H9 (cell line): ENCODE results near the gene OSBPL2. TPM values are rescaled to one million over a fixed set of nuclear protein-coding genes. Genes with fewer than 3 reads are reported as not detected.

Experiments
- DNase-seq: peaks from one replicate; pipeline ENCODE4 v3.0.0-alpha.2; 2017
- H2AFZ ChIP-seq: one replicate; pipeline ENCODE4 v1.6.1; 2013; ENCODE audit warnings: mild to moderate bottlenecking, low read length, control low read depth, moderate library complexity
- H2AK5ac ChIP-seq: 2 replicates; pipeline ENCODE4 v1.6.1; 2013; ENCODE audit warnings: low read length, control low read depth, mixed read lengths; ENCODE audit not compliant: insufficient read length
- H2BK120ac ChIP-seq: one replicate; pipeline ENCODE4 v1.6.1; 2013; ENCODE audit warnings: low read depth, mild to moderate bottlenecking, low read length, control low read depth, inconsistent platforms; ENCODE audit not compliant: poor library complexity, severe bottlenecking
- H2BK12ac ChIP-seq: 2 replicates; pipeline ENCODE4 v1.6.1; 2013; ENCODE audit warnings: low read length, control low read depth, mixed read lengths, low read depth; ENCODE audit not compliant: insufficient read length
- H2BK15ac ChIP-seq: 2 replicates; pipeline ENCODE4 v1.6.1; 2013; ENCODE audit warnings: low read depth, low read length, control low read depth
- H2BK20ac ChIP-seq: one replicate; pipeline ENCODE4 v1.6.1; 2013; ENCODE audit warnings: low read depth, mild to moderate bottlenecking, low read length, control low read depth, inconsistent platforms; ENCODE audit not compliant: poor library complexity, severe bottlenecking
- H2BK5ac ChIP-seq: 2 replicates; pipeline ENCODE4 v1.6.1; 2013; ENCODE audit warnings: low read length, control low read depth, mixed read lengths; ENCODE audit not compliant: insufficient read length
- H3K14ac ChIP-seq: 2 replicates; pipeline ENCODE4 v1.6.1; 2013; ENCODE audit warnings: low read length, control low read depth; ENCODE audit not compliant: insufficient read depth
- H3K18ac ChIP-seq: 2 replicates; pipeline ENCODE4 v1.6.1; 2013; ENCODE audit warnings: low read depth, mild to moderate bottlenecking, mixed read lengths, low read length, control low read depth; ENCODE audit not compliant: insufficient read length
- H3K23ac ChIP-seq: 2 replicates; pipeline ENCODE4 v1.6.1; 2013; ENCODE audit warnings: low read length, control low read depth, mixed read lengths, low read depth; ENCODE audit not compliant: insufficient read length
- H3K23me2 ChIP-seq: 2 replicates; pipeline ENCODE4 v1.6.1; 2013; ENCODE audit warnings: low read depth, mild to moderate bottlenecking, mixed read lengths, low read length, control low read depth; ENCODE audit not compliant: insufficient read length, poor library complexity, severe bottlenecking
- H3K27ac ChIP-seq: 2 replicates; pipeline ENCODE4 v1.5.1; 2013; ENCODE audit warnings: low read length, control low read depth, mixed read lengths, low read depth; ENCODE audit not compliant: insufficient read length
- H3K27me3 ChIP-seq: 2 replicates; pipeline ENCODE4 v1.6.1; 2013; ENCODE audit warnings: low read length, control low read depth, inconsistent platforms; ENCODE audit not compliant: insufficient read depth
- H3K4ac ChIP-seq: 2 replicates; pipeline ENCODE4 v1.6.1; 2013; ENCODE audit warnings: low read depth, mild to moderate bottlenecking, control low read depth, inconsistent platforms, low read length, moderate library complexity
- H3K4me1 ChIP-seq: 2 replicates; pipeline ENCODE4 v1.6.1; 2013; ENCODE audit warnings: low read length, control low read depth, inconsistent platforms; ENCODE audit not compliant: insufficient read depth
- H3K4me2 ChIP-seq: 2 replicates; pipeline ENCODE4 v1.6.1; 2013; ENCODE audit warnings: low read length, control low read depth, mixed read lengths; ENCODE audit not compliant: insufficient read length, insufficient read depth
- H3K56ac ChIP-seq: 2 replicates; pipeline ENCODE4 v1.6.1; 2013; ENCODE audit warnings: low read depth, mild to moderate bottlenecking, mixed read lengths, low read length, control low read depth; ENCODE audit not compliant: insufficient read length
- H3K79me1 ChIP-seq: 2 replicates; pipeline ENCODE4 v1.6.1; 2013; ENCODE audit warnings: low read depth, mild to moderate bottlenecking, moderate library complexity, low read length, control low read depth, inconsistent platforms; ENCODE audit not compliant: insufficient read depth, poor library complexity, severe bottlenecking
- H3K79me2 ChIP-seq: 2 replicates; pipeline ENCODE4 v1.6.1; 2013; ENCODE audit warnings: low read length, control low read depth, inconsistent platforms; ENCODE audit not compliant: insufficient read depth
- H3K9ac ChIP-seq: 2 replicates; pipeline ENCODE4 v1.6.1; 2013; ENCODE audit warnings: low read length, control low read depth, mixed read lengths; ENCODE audit not compliant: insufficient read length; ENCODE audit errors: extremely low read depth
- H3K9me3 ChIP-seq: one replicate; pipeline ENCODE4 v1.6.1; 2013; ENCODE audit warnings: low read depth, low read length, inconsistent platforms; ENCODE audit not compliant: control insufficient read depth
- H3T11ph ChIP-seq: one replicate; pipeline ENCODE4 v1.6.1; 2013; ENCODE audit warnings: mild to moderate bottlenecking, low read length, control low read depth, inconsistent platforms
- H4K20me1 ChIP-seq: one replicate; pipeline ENCODE4 v1.6.1; 2013; ENCODE audit not compliant: control insufficient read depth, insufficient read length, insufficient read depth
- H4K5ac ChIP-seq: 2 replicates; pipeline ENCODE4 v1.6.1; 2013; ENCODE audit warnings: low read depth, mild to moderate bottlenecking, mixed read lengths, low read length, control low read depth; ENCODE audit not compliant: insufficient read length
- H4K8ac ChIP-seq: replicated peaks from 2 replicates; pipeline ENCODE4 v1.6.1; 2013; ENCODE audit warnings: low read length, control low read depth, mixed read lengths, low read depth; ENCODE audit not compliant: insufficient read length
- H4K91ac ChIP-seq: 2 replicates; pipeline ENCODE4 v1.6.1; 2013; ENCODE audit warnings: low read depth, mild to moderate bottlenecking, moderate library complexity, mixed read lengths, low read length, control low read depth; ENCODE audit not compliant: insufficient read length
- H3K27ac Mint-ChIP-seq, 3 experiments: 2 replicates in 2 of 3; 3 replicates in 1 of 3; pipeline ENCODE4 v1.8.0; 2020 to 2021; ENCODE audit warnings: mixed read lengths in 3 of 3, mild to moderate bottlenecking in 1 of 3, moderate library complexity in 1 of 3
- H3K27me3 Mint-ChIP-seq: 2 replicates; pipeline ENCODE4 v1.8.0; 2021; ENCODE audit warnings: low read depth, mild to moderate bottlenecking, moderate library complexity, mixed read lengths
- H3K36me3 Mint-ChIP-seq, 3 experiments: 2 replicates in 2 of 3; 3 replicates in 1 of 3; pipeline ENCODE4 v1.8.0; 2020 to 2021; ENCODE audit warnings: low read depth in 3 of 3, mixed read lengths in 3 of 3; ENCODE audit not compliant: insufficient read depth in 1 of 3
- H3K4me1 Mint-ChIP-seq, 2 experiments: 2 replicates each; pipeline ENCODE4 v1.8.0; 2020; ENCODE audit warnings: mixed read lengths in 2 of 2
- H3K4me3 Mint-ChIP-seq, 2 experiments: 2 replicates in 1 of 2; 3 replicates in 1 of 2; pipeline ENCODE4 v1.8.0; 2020 to 2021; ENCODE audit warnings: mild to moderate bottlenecking in 2 of 2, mixed read lengths in 2 of 2, moderate library complexity in 1 of 2
- H3K9me3 Mint-ChIP-seq, 2 experiments: 2 replicates in 1 of 2; 3 replicates in 1 of 2; pipeline ENCODE4 v1.8.0; 2020; ENCODE audit warnings: mild to moderate bottlenecking in 2 of 2, mixed read lengths in 2 of 2, moderate library complexity in 1 of 2
- CTCF ChIP-seq: fragments of 200-600 bp; sonication (generic); conservative IDR thresholded peaks from 3 replicates; pipeline ENCODE4 v1.8.0; 2021; ENCODE audit warnings: antibody characterized with exemption, mild to moderate bottlenecking
- WGBS: extraction: QIAGEN DNeasy Blood & Tissue Kit; methylation state at CpG from one replicate; pipeline ENCODE4 v1.1.7; 2013; ENCODE audit warnings: missing lambda C conversion rate, low lambda C conversion rate, mixed read lengths; ENCODE audit not compliant: insufficient read length; ENCODE audit errors: extremely low coverage; 5-methylcytosine and 5-hydroxymethylcytosine counted together
- total RNA-seq: library from RNA; stranded (reverse); gene quantifications from 2 replicates; pipeline ENCODE4 v1.2.1, GENCODE V29; 2021

Gene OSBPL2
- total RNA-seq, 1 experiment from 2014 or later: 47.3 TPM

DNA sequence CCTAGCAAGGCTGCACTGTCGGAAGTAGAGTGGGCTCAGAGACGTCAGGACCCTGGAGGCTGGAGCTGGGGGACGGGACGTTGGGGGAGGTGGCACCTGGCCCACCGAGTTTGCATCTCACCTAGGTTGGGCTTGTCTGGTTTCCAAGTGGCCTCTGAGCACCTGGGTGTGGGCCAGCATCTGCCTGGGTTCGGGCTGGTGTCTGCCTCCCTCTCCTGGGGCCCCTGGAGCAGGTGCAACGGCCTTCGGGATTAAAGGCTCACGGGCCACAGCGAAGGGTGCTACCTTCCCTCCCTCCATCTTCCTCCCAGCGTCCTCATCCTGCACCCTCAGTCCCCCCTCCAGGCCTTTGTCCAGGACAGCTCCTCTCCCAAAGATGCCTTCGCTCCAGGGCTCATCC is 24.3 kb upstream of the OSBPL2 start:
- Histone ChIP-seq H3K56ac (no peak overlapping the region), H3K79me2 (no peaks in the 10 kb centered on the region), H3K9ac (no peak overlapping the region), H2BK120ac (no peak overlapping the region), H4K8ac (no peak overlapping the region), H4K5ac (no peak overlapping the region), H4K91ac (no peak overlapping the region), H2BK12ac (no peak overlapping the region), H3K23ac (no peak overlapping the region), H3K79me1 (no peaks in the 10 kb centered on the region), H2BK5ac (no peak overlapping the region), H2BK20ac (no peak overlapping the region), H2AFZ (no peak overlapping the region), H3K4me2 (no peak overlapping the region), H3K9me3 (no peaks in the 10 kb centered on the region), H3T11ph (no peak overlapping the region), H3K4me1 (no peaks in the 10 kb centered on the region), H2BK15ac (no peak overlapping the region), H3K18ac (no peak overlapping the region), H3K4ac (no peak overlapping the region), H4K20me1 (no peaks in the 10 kb centered on the region), H3K27me3 (peaks cover 12% of the 10 kb centered on the region; the same call in 1 of the 2 replicates), H3K14ac (no peak overlapping the region), H2AK5ac (no peak overlapping the region), H3K23me2 (no peaks in the 10 kb centered on the region), H3K27ac (no peak overlapping the region)
- Mint-ChIP-seq H3K36me3 (no peaks in the 10 kb centered on the region), H3K27me3 (peaks cover 53% of the 10 kb centered on the region), H3K4me3 (no peak overlapping the region), H3K27ac (no peak overlapping the region), H3K9me3 (no peaks in the 10 kb centered on the region), H3K4me1 (peaks cover 9 to 24% of the 10 kb centered on the region in 2 experiments)
- no peak for TF ChIP-seq CTCF
- DNase-seq: no peak
- WGBS: no CpG with 5 or more reads among the region's 12 CpGs
